ACC112 (cell line): ENCODE data around the gene ACBD3.

Experiments used
- H2AFZ ChIP-seq: fragments of 200-600 bp; sonication (generic); one replicate; pipeline ENCODE4 v1.6.0; 2017; ENCODE audit warnings: antibody characterized with exemption, low read length; ENCODE audit not compliant: unreplicated experiment
- H3K27ac ChIP-seq: fragments of 200-600 bp; sonication (generic); 2 replicates; pipeline ENCODE4 v1.5.1; 2014; ENCODE audit warnings: low read depth, mild to moderate bottlenecking, antibody characterized with exemption, low read length, moderate library complexity
- H3K27me3 ChIP-seq: fragments of 200-600 bp; sonication (generic); 2 replicates; pipeline ENCODE4 v1.6.1; 2014; ENCODE audit warnings: mild to moderate bottlenecking, antibody characterized with exemption, low read length, moderate library complexity, mixed read lengths; ENCODE audit not compliant: insufficient read depth
- H3K36me3 ChIP-seq: fragments of 200-600 bp; sonication (generic); 2 replicates; pipeline ENCODE4 v1.6.1; 2016; ENCODE audit warnings: mild to moderate bottlenecking, antibody characterized with exemption, low read length, moderate library complexity, mixed read lengths; ENCODE audit not compliant: insufficient read depth
- H3K4me1 ChIP-seq: fragments of 200-600 bp; sonication (generic); one replicate; pipeline ENCODE4 v1.6.1; 2016; ENCODE audit warnings: low read length, mixed read lengths; ENCODE audit not compliant: insufficient read depth, unreplicated experiment, control insufficient read depth
- H3K4me3 ChIP-seq: fragments of 200-600 bp; sonication (generic); 2 replicates; pipeline ENCODE4 v1.5.1; 2014; ENCODE audit warnings: mild to moderate bottlenecking, low read depth, low read length
- H3K79me2 ChIP-seq: fragments of 200-600 bp; sonication (generic); one replicate; pipeline ENCODE4 v1.6.0; 2016; ENCODE audit warnings: low read length; ENCODE audit not compliant: control insufficient read depth, unreplicated experiment, insufficient read depth

The ACBD3 gene

GRCh38 chr1:226202246-226202645, 15.7 kb upstream of the ACBD3 start:
- Histone ChIP-seq H3K4me1 (no peaks in the 10 kb centered on the region), H3K4me3 (no peak overlapping the region), H3K27ac (no peak overlapping the region), H3K36me3 (no peaks in the 10 kb centered on the region), H2AFZ (no peak overlapping the region), H3K79me2 (no peaks in the 10 kb centered on the region), H3K27me3 (0 out of 2 replicates have a peak, but pooled peaks cover 5% of the 10 kb centered on the region)

- Histone ChIP-seq H3K4me3 (no peak overlapping the region), H3K79me2 (no peaks in the 10 kb centered on the region), H3K27ac (no peak overlapping the region), H2AFZ (no peak overlapping the region), H3K36me3 (no peaks in the 10 kb centered on the region), H3K27me3 (0 out of 2 replicates have a peak, but pooled peaks cover 5% of the 10 kb centered on the region), H3K4me1 (no peaks in the 10 kb centered on the region)
These were observed 14.6 kb upstream of the ACBD3 start for GRCh38 chr1:226201029-226201593.

DNA sequence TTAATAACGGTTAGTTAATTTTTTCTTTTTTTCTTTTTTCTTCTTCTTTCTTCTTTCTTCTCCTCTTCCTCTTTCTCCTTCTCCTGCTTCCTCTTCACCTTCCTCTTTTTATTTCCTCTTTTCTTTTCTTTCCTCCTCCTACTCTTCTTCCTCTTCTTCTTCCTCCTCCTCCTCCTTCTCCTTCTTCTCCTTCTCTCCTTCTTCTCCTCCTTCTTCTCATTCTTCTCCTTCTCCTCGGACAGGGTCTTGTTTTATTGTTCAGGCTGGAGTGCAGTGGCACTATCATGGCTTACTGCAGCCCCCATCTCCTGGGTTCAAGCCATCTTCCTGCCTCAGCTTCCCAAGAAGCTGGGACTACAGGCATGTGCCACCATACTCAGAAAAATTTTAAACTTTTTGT, 13.4 kb upstream of the ACBD3 start:
- no peaks in the 10 kb centered on the region for H3K4me1 ChIP-seq
- H3K79me2 ChIP-seq = no peaks in the 10 kb centered on the region
- H3K27me3 ChIP-seq = 0 out of 2 replicates have a peak, but pooled peaks cover 5% of the 10 kb centered on the region
- H2AFZ ChIP-seq = no peak overlapping the region
- H3K4me3 ChIP-seq = no peak overlapping the region
- no peak overlapping the region for H3K27ac ChIP-seq
- no peaks in the 10 kb centered on the region for H3K36me3 ChIP-seq

DNA sequence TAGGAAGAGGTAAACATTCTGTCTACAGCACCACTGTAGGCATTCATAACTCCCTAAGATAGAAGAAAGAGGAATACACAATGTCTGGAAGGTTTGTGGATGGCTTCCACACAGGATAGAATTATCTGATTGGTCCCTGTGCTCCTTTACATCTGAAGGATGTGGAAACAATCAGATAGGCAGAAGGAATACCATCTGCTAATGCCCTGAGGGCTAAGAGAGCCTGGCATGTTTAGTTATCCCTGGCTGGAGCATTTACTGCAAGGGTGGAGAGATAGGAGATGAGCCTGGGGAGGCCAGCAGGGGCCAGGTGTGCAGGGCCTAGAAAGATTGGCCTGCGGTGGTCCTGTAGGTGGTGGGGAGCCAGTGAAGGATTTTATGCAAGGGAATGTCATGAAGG, 8.6 kb upstream of the ACBD3 start:
- Histone ChIP-seq H2AFZ (no peak overlapping the region), H3K4me3 (no peak overlapping the region), H3K27ac (no peak overlapping the region), H3K79me2 (no peaks in the 10 kb centered on the region), H3K27me3 (no peaks in the 10 kb centered on the region), H3K4me1 (no peaks in the 10 kb centered on the region), H3K36me3 (no peaks in the 10 kb centered on the region)

- H3K4me3 ChIP-seq = peak overlapping the region; percentile 96
- H3K27me3 ChIP-seq = no peaks in the 10 kb centered on the region
- H3K36me3 ChIP-seq = no peaks in the 10 kb centered on the region
- peaks cover 14% of the 10 kb centered on the region for H3K4me1 ChIP-seq
- peak overlapping the region; percentile 94 for H2AFZ ChIP-seq
- H3K79me2 ChIP-seq = peaks cover 44% of the 10 kb centered on the region
- H3K27ac ChIP-seq = no peak overlapping the region
These were observed 839 bp upstream of the ACBD3 start for GRCh38 chr1:226187380-226187779.

- Histone ChIP-seq H3K27ac (peak overlapping the region; percentile 85; the same call in 1 of the 2 replicates), H3K36me3 (no peaks in the 10 kb centered on the region), H3K27me3 (no peaks in the 10 kb centered on the region), H3K4me1 (peaks cover 18% of the 10 kb centered on the region), H2AFZ (peak overlapping the region; percentile 94), H3K4me3 (peak overlapping the region; percentile 96), H3K79me2 (peaks cover 47% of the 10 kb centered on the region)
These were observed 430 bp upstream of the ACBD3 start for GRCh38 chr1:226187019-226187322.

- Histone ChIP-seq H3K36me3 (peaks cover 7% of the 10 kb centered on the region; the same call in 1 of the 2 replicates), H3K27me3 (no peaks in the 10 kb centered on the region), H3K79me2 (peaks cover 63% of the 10 kb centered on the region), H3K27ac (peak overlapping the region; percentile 85), H2AFZ (no peak overlapping the region), H3K4me1 (peaks cover 26% of the 10 kb centered on the region), H3K4me3 (peak overlapping the region; percentile 96)
These were observed 1.2 kb downstream of the ACBD3 start for GRCh38 chr1:226185141-226186036.

DNA sequence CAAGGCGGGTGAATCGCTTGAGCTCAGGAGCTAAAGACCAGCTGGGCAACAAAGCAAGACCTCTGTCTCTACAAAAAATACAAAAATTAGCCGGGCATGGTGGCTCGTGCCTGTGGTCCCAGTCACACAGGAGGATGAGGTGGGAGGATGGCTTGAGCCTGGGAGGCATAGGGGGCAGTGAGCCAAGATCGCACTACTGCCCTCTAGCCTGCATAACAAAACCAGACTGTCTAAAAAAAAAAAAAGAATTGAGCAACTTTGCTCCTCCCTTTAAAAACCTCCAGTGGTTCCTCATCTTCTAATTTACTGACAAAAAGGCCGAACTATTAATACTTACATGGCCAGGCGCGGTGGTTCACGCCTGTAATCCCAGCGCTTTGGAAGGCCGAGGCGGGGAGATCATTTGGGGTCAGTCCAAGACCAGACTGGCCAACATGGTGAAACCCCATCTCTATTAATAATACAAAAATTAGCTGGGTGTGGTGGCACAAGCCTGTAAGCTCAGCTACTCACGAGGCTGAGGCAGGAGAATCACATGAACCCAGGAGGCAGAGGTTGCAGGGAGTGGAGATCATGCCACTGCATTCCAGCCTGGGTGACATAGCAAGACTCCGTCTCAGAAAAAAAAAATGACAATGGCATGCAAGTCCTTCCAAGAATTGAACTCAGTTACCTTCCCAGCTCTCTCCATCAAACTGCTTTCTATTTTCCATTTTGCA, 4.4 kb downstream of the ACBD3 start:
- H3K79me2 ChIP-seq = peaks cover 90% of the 10 kb centered on the region
- H3K27ac ChIP-seq = peak overlapping the region; percentile 45
- H3K4me3 ChIP-seq = no peak overlapping the region
- H3K36me3 ChIP-seq = peaks cover 8% of the 10 kb centered on the region; the same call in 1 of the 2 replicates
- peaks cover 24% of the 10 kb centered on the region for H3K4me1 ChIP-seq
- no peak overlapping the region for H2AFZ ChIP-seq
- no peaks in the 10 kb centered on the region for H3K27me3 ChIP-seq

DNA sequence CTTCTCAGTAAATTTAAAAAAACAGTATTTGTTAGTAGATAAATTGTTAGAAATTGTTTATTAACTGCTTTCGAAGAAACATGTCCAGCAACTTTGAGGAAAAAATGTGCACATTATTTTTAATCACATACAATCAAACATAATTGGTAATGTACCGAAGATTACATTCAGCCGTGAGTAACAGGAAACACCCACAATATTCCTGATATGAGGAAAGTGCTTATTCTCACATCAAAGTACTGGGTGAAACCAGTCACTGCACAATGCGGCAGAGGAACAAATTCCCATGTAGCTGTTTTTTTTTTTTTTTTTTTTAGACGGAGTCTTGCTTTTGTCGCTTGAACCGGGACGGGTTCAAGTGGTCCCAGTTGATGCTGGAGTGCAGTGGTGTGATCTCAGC, 9.7 kb downstream of the ACBD3 start:
- H3K79me2 ChIP-seq = peaks cover 92% of the 10 kb centered on the region
- H3K27me3 ChIP-seq = no peaks in the 10 kb centered on the region
- H3K4me1 ChIP-seq = peaks cover 7% of the 10 kb centered on the region
- H3K27ac ChIP-seq = no peak overlapping the region
- no peak overlapping the region for H3K4me3 ChIP-seq
- H2AFZ ChIP-seq = no peak overlapping the region
- H3K36me3 ChIP-seq = peaks cover 8% of the 10 kb centered on the region; the same call in 1 of the 2 replicates

DNA sequence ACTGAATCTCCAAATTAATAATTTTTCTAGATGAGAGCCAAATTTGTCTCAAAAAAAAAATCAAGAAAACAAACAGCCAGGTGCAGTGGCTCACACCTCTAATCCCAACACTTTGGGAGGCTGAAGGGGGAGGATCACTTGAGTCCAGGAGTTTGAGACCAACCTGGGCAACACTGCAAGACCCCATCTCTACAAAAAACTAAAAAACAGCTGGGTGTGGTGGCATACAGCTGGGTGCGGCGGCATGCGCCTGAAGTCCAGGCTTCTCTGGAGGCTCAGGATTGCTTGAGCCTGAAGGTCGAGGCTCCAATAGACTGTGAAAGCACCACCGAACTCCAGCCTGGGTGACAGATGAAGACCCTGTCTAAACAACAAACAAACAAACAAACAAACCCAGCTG, 14.0 kb downstream of the ACBD3 start:
- Histone ChIP-seq H3K79me2 (peaks cover 86% of the 10 kb centered on the region), H3K4me1 (no peaks in the 10 kb centered on the region), H3K36me3 (no peaks in the 10 kb centered on the region; the same call in 1 of the 2 replicates), H2AFZ (no peak overlapping the region), H3K27me3 (no peaks in the 10 kb centered on the region), H3K4me3 (no peak overlapping the region), H3K27ac (no peak overlapping the region)
